ENCODE measurements around the gene A1BG. TPM values are rescaled to one million over a fixed set of nuclear protein-coding genes. Genes with fewer than 3 reads are reported as not detected.
A peak's percentile ranks its signal among the peaks of the same experiment; 100 is the strongest.

Gene A1BG
- total and polyA plus RNA-seq, 2 of the 8 experiments (the other 6 are each of a cell fraction or from before 2014, with no cell fraction given), result 20.8 to 69.6 TPM

- FAIRE-seq, result no peak
These were observed 47.1 kb upstream of the A1BG start for GRCh38 chr19:58400316-58400915.

More at GRCh38 chr19:58400316-58400915, 47.1 kb upstream of the A1BG start:
- no peak overlapping the region for H4K8ac ChIP-seq (ENCODE audit: extremely low read depth, insufficient read depth, low read length)
- no peaks in the 10 kb centered on the region for H3K36me3 ChIP-seq (ENCODE audit: control insufficient read depth in 2 of 4, insufficient read depth in 4 of 4, low read length in 3 of 4)
- CTCF ChIA-PET (ENCODE audit: partially characterized antibody), result interaction anchor here (2.8 kb wide), 1 partner anchor 119 kb away, joined by 7 read pairs; the partner anchor contains the start of gene ZBTB45
- H3K23ac ChIP-seq (ENCODE audit: insufficient read length), result no peak overlapping the region
- peaks cover 12% of the 10 kb centered on the region for H3K23me2 ChIP-seq (ENCODE audit: low read depth, low read length)
- H3K79me1 ChIP-seq (ENCODE audit: low read depth, low read length), result no peaks in the 10 kb centered on the region; the same call in 1 of the 2 replicates
- H2AFZ ChIP-seq (ENCODE audit: low read length), result no peak overlapping the region
- H4K5ac ChIP-seq (ENCODE audit: insufficient read length, low read depth, low read length), result no peak overlapping the region
- no peaks in the 10 kb centered on the region for H3K9me3 ChIP-seq (ENCODE audit: insufficient read depth in 2 of 2, low read depth in 1 of 2, low read length in 1 of 2)
- WGBS, 2 experiments (ENCODE audit: extremely low coverage in 1 of 2, insufficient coverage in 1 of 2, insufficient read length in 1 of 2, insufficient replicate concordance in 2 of 2, low coverage in 1 of 2, low lambda C conversion rate in 2 of 2, missing lambda C conversion rate in 1 of 2), result 75% methylated on average over 18 of the region's 18 CpGs; no CpG with 5 or more reads in 1 of the 2 experiments
- no peak overlapping the region for H3K9ac ChIP-seq (replicated peaks in 1 of 4; ENCODE audit: extremely low read depth in 1 of 4, low read depth in 3 of 4, low read length in 3 of 4)
- no peak overlapping the region for H2BK5ac ChIP-seq (ENCODE audit: low read depth, low read length)
- H3K4me1 ChIP-seq (replicated peaks in 1 of 4; ENCODE audit: control insufficient read depth in 3 of 4, insufficient read depth in 4 of 4, low read length in 3 of 4), result peaks cover 0 to 25% (median 14%) of the 10 kb centered on the region in 4 experiments; a peak in 5 of 7 replicates
- H2BK120ac ChIP-seq (replicated peaks; ENCODE audit: low read depth, low read length), result no peak overlapping the region
- no peaks in the 10 kb centered on the region for H3K79me2 ChIP-seq (ENCODE audit: control insufficient read depth in 1 of 2, insufficient read depth in 2 of 2, low read length in 2 of 2)
- peaks cover 3 to 17% (median 11%) of the 10 kb centered on the region in 4 experiments; a peak in 6 of 7 replicates for H3K27me3 ChIP-seq (replicated peaks in 1 of 4; ENCODE audit: control insufficient read depth in 3 of 4, extremely low read depth in 1 of 4, insufficient read depth in 3 of 4, low read length in 3 of 4)
- POLR2A ChIA-PET (ENCODE audit: partially characterized antibody), result interaction anchor here (0.8 to 7.2 kb wide), 4 partner anchors 8 to 121 kb away, joined by 3 to 78 read pairs (median 5); partner anchors contain the start of genes RPS5, ZNF584 and ZNF837
- no peak overlapping the region for H4K91ac ChIP-seq (replicated peaks; ENCODE audit: insufficient read length, low read length)
- no peak overlapping the region for H2AK5ac ChIP-seq (ENCODE audit: low read depth, low read length)
- no peak overlapping the region for H3K56ac ChIP-seq (replicated peaks; ENCODE audit: insufficient read length, low read depth, low read length)
- peak overlapping the region; percentile 29 for H3K4ac ChIP-seq (replicated peaks; ENCODE audit: insufficient read length, low read depth, low read length)
- H3K4me2 ChIP-seq (ENCODE audit: insufficient read depth in 1 of 2, low read depth in 2 of 2, low read length in 2 of 2), result peak overlapping the region; percentile 50 to 87
- peaks cover 0 to 1% of the 10 kb centered on the region in 2 experiments for H4K20me1 ChIP-seq (replicated peaks in 1 of 2; ENCODE audit: control insufficient read depth in 1 of 2, insufficient read depth in 2 of 2, low read length in 2 of 2)
- TF ChIP-seq CEBPB (IDR thresholded peaks at IDR 0.05; ENCODE audit: low read depth, low read length) (no peak), POLR2AphosphoS5 (IDR thresholded peaks at IDR 0.05; ENCODE audit: low read depth, low read length) (no peak), RNF2 (IDR thresholded peaks at IDR 0.05; ENCODE audit: borderline replicate concordance, low read depth, low read length, missing control alignments, poor library complexity, severe bottlenecking) (peak; percentile 28)
- H2BK12ac ChIP-seq (ENCODE audit: low read depth, low read length), result peak overlapping the region; percentile 45; the same call in 1 of the 2 replicates
- DNase-seq (ENCODE audit: low read depth in 1 of 2, low spot score in 2 of 2), result no peak
- no peak overlapping the region for H3K14ac ChIP-seq (ENCODE audit: insufficient read length)
- H2BK15ac ChIP-seq (ENCODE audit: low read length), result no peak overlapping the region
- H3K18ac ChIP-seq (ENCODE audit: extremely low read depth, low read length), result no peak overlapping the region; the same call in 1 of the 2 replicates
- peak overlapping the region; percentile 29 to 84 (median 42) for H3K4me3 ChIP-seq (ENCODE audit: extremely low read depth in 1 of 4, insufficient read depth in 2 of 4, low read depth in 3 of 4, low read length in 4 of 4)
- H3K27ac ChIP-seq (ENCODE audit: low read depth, low read length), result no peak overlapping the region
- no peak overlapping the region for H2BK20ac ChIP-seq (ENCODE audit: low read length)
